ENCODE results near the gene LYPD5.

LYPD5 gene

GRCh38 chr19:43752287-43752875 is 49.9 kb downstream of the LYPD5 start:
- no peak for DNase-seq (ENCODE audit: low spot score)

GRCh38 chr19:43751466-43752220 is 50.6 kb downstream of the LYPD5 start:
- DNase-seq (ENCODE audit: low spot score): no peak

- DNase-seq (ENCODE audit: low spot score): no peak
Observed at GRCh38 chr19:43749898-43750297, 52.3 kb downstream of the LYPD5 start.

GRCh38 chr19:43749152-43749551 is 53.1 kb downstream of the LYPD5 start:
- no peak for DNase-seq (ENCODE audit: low spot score)

- DNase-seq (ENCODE audit: low spot score): no peak
Observed at GRCh38 chr19:43748685-43749084, 53.6 kb downstream of the LYPD5 start.

GRCh38 chr19:43748205-43748594 is 54.0 kb downstream of the LYPD5 start:
- no peak for DNase-seq (ENCODE audit: low spot score)

GRCh38 chr19:43747557-43748204 is 54.6 kb downstream of the LYPD5 start:
- DNase-seq (ENCODE audit: low spot score): no peak

Measured in globus pallidus (tissue), 1 donor.